Measurements from ENCODE around the gene SNX9. TPM values are rescaled to one million over a fixed set of nuclear protein-coding genes. Genes with fewer than 3 reads are reported as not detected.

Gene SNX9
- total RNA-seq, 1 donor from 2014 or later = 67.3 TPM

DNA sequence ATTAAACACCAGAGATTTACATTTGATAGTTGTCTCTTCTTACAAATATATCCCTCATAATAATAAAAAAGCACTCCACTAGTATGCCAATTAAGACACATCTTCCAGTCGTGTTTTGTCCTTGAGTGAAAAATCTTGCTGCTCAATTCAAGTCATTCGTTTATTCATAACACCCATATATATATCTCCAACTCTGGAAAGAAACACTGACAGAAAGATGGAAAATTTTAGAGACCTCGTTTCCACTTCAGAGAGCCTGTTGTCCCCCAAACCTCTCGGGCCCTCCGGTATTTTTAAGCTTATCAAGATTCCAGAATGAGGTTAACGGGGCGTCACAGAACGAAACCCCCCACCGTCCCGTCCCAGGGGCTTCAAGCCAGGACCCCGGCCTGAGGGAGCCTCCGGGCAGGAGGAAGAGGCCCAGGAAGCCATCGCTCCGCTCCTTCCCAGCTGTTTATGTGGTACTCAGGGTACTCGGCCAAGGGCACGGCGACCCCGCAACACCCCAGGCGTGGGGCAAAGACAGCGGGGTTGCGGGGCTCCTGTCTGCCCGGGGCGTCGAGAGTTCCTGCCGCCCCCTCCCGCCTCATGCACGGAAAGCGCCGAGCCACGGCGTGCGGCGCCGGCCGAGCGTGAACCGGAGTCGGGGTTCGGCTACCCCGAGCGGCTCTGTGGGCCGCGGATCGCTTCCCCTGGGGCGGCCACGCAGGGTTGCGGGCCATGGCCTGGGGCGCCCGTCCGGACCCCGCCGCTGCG, 623 bp upstream of the SNX9 start:
- TF ChIP-seq, protein P1, sequence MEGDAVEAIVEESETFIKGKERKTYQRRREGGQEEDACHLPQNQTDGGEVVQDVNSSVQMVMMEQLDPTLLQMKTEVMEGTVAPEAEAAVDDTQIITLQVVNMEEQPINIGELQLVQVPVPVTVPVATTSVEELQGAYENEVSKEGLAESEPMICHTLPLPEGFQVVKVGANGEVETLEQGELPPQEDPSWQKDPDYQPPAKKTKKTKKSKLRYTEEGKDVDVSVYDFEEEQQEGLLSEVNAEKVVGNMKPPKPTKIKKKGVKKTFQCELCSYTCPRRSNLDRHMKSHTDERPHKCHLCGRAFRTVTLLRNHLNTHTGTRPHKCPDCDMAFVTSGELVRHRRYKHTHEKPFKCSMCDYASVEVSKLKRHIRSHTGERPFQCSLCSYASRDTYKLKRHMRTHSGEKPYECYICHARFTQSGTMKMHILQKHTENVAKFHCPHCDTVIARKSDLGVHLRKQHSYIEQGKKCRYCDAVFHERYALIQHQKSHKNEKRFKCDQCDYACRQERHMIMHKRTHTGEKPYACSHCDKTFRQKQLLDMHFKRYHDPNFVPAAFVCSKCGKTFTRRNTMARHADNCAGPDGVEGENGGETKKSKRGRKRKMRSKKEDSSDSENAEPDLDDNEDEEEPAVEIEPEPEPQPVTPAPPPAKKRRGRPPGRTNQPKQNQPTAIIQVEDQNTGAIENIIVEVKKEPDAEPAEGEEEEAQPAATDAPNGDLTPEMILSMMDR (IDR thresholded peaks at IDR 0.05; ENCODE audit: insufficient read depth, low read length, poor library complexity, severe bottlenecking) = no peak
- Histone ChIP-seq H3K27me3 (ENCODE audit: control insufficient read depth, insufficient read depth, low read length) (no peaks in the 10 kb centered on the region), H3K36me3 (ENCODE audit: control insufficient read depth, insufficient read depth, low read length) (no peaks in the 10 kb centered on the region), H3K4me3 (ENCODE audit: low read depth, low read length) (peak overlapping the region; percentile 97)
- no peak for DNase-seq (ENCODE audit: low read depth)

DNA sequence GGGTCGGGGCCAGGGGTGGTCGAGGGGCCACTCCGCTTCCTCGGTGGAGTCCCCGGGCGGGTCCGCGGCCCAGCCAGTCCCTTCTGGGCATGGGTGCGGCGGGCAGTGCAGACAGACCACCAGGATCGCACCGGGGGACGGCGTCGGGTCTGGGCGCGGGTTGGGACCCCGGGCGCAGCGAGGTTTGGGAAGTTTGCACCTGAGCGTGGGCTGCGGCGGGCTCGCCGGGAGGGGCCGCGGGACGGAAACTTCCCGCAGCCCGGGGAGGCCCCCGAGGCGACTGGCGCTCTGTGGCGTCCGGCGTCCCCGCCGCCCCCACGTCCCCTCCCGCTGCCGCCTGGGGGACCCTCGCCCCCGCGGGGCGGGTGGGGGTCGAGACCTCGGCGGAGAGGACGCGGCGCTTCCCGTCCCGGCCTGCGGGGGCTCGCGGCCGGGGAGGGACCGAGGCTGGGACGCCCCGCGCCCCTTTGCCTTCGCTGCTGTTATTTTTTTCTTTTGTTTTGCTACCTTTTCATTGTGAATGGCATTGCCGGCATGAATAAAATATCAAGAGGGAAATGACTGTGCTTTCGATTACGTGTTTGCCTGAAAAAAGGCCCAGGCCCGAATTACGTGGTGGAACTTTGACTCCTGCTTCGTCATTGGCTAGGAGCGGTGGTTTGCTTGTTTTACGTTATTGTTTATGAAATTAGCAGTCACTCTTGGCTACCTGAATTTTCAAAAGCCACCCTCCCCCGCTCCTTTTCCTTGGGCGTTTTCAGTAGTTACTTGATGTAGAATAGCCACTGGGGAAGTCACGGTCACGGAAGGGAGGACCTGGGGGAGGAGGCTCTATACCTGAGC, 703 bp downstream of the SNX9 start:
- peak overlapping the region; percentile 97 for H3K4me3 ChIP-seq (ENCODE audit: low read depth, low read length)
- no peaks in the 10 kb centered on the region for H3K36me3 ChIP-seq (ENCODE audit: control insufficient read depth, insufficient read depth, low read length)
- no peaks in the 10 kb centered on the region for H3K27me3 ChIP-seq (ENCODE audit: control insufficient read depth, insufficient read depth, low read length)

DNA sequence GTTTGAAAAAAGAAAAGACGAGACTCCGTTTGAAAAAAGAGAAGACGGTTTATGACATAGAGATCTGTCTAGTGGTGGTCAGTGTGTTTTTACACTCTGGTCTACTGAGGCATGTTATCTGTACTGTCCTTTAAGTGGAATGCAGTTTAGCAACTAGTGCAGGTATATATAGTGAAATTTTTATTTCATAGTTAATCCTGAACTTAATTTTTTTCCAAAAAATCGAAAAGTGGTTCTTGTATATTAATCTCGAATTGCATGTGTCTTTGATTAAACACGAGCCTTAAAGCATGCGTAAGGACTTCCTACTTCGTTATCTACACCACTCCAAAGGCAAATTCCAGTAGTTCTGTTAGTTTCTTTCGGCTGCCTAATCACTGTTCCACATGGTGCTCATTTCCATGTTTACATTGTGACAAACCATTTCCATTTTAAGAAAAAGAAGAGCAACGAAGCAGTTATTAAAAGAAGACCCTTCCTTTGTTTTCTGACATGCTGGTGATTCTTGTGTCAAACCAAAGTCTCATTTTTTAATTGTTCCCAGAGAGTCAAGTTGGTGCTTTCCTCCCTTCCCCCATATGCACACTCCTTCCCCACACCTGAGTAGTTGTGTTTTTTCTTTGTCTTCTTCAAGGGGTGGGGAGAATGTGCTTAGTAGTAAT, 2.3 kb downstream of the SNX9 start:
- DNase-seq (ENCODE audit: low read depth) = no peak
- no peaks in the 10 kb centered on the region for H3K36me3 ChIP-seq (ENCODE audit: control insufficient read depth, insufficient read depth, low read length)
- TF ChIP-seq, protein P1 (IDR thresholded peaks at IDR 0.05; ENCODE audit: insufficient read depth, low read length, poor library complexity, severe bottlenecking) = no peak
- H3K4me3 ChIP-seq (ENCODE audit: low read depth, low read length) = peak overlapping the region; percentile 97
- H3K27me3 ChIP-seq (ENCODE audit: control insufficient read depth, insufficient read depth, low read length) = no peaks in the 10 kb centered on the region

More for the DNA sequence above, 703 bp downstream of the SNX9 start:
- peak; percentile 31 for DNase-seq (ENCODE audit: low read depth)
- TF ChIP-seq, protein P1 (IDR thresholded peaks at IDR 0.05; ENCODE audit: insufficient read depth, low read length, poor library complexity, severe bottlenecking) = no peak

DNA sequence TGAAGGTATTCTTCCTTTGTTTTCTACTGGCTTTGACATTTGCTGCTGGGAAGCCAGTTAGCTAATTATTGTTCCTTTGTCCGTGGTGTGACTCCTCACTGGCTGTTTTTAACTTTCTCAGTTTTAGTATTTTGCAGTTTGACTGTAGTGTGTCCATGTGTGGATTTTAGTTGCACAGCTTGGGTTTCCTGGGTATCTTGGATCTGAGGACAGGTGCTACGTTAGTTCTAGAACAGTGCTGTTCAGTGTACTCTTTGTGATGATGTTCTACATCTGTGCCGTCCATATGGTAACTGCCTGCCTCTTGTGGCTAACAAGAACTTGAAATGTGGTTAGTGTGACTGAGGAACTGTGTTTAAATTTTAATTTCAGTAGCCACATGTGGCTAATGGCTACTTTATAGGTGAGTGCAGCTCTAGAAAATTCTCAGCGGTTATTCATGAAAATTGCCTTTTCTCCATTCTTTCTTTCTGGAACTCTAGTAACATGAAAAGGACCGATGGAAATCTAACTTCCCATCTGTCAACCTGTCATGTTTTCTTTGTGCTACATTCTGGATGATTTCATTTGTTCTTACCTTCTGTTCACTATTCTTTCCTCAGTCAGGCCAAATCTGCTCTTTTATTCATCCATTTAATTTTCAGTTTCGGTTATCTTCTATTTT, 7.4 kb downstream of the SNX9 start:
- no peak for DNase-seq (ENCODE audit: low read depth)
- no peak overlapping the region for H3K4me3 ChIP-seq (ENCODE audit: low read depth, low read length)
- no peaks in the 10 kb centered on the region for H3K36me3 ChIP-seq (ENCODE audit: control insufficient read depth, insufficient read depth, low read length)
- TF ChIP-seq, protein P1 (IDR thresholded peaks at IDR 0.05; ENCODE audit: insufficient read depth, low read length, poor library complexity, severe bottlenecking) = no peak
- H3K27me3 ChIP-seq (ENCODE audit: control insufficient read depth, insufficient read depth, low read length) = no peaks in the 10 kb centered on the region

DNA sequence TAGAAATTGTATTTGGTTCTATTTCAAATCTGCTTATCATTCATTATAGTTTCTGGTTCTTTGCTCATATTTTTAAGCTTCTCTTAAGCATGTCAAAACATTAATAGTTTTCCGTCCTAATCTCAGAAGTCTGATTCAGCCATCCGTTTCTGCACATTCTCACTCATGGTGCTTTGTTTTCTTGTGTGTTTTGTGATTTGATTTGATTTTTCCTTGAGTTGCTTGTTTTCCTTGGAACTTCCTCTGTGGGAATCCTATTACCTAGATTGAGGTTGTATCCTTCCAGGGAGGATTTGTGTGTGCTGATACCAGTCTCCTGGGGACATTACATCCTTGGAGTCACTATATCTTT, 7.9 kb downstream of the SNX9 start:
- TF ChIP-seq, protein P1 (IDR thresholded peaks at IDR 0.05; ENCODE audit: insufficient read depth, low read length, poor library complexity, severe bottlenecking) = no peak
- no peaks in the 10 kb centered on the region for H3K36me3 ChIP-seq (ENCODE audit: control insufficient read depth, insufficient read depth, low read length)
- no peaks in the 10 kb centered on the region for H3K27me3 ChIP-seq (ENCODE audit: control insufficient read depth, insufficient read depth, low read length)
- DNase-seq (ENCODE audit: low read depth) = no peak
- H3K4me3 ChIP-seq (ENCODE audit: low read depth, low read length) = no peak overlapping the region
